Spinal cord (tissue), 10 donors: ENCODE results near the gene RASSF6. TPM values are rescaled to one million over a fixed set of nuclear protein-coding genes. Genes with fewer than 3 reads are reported as not detected.
"Not testable (repeated sequence)": the region's sequence is repeated elsewhere in the genome, so short reads cannot be mapped to it uniquely, and the experiment has no call there.

ENCODE experiments used
- DNase-seq, 6 donors: peaks; one replicate each; pipeline versions ENCODE4 v3.0.0 to v3.0.0-alpha.2; 2013 to 2015; ENCODE audit warnings: low spot score in 6 of 6, low read depth in 4 of 6
- H3K27ac ChIP-seq: one replicate; pipeline ENCODE4 v1.5.1; 2013; ENCODE audit warnings: low read depth, low read length, control low read depth
- H3K27me3 ChIP-seq: one replicate; pipeline ENCODE4 v1.6.1; 2013; ENCODE audit warnings: low read length; ENCODE audit not compliant: control insufficient read depth, insufficient read depth
- H3K36me3 ChIP-seq: one replicate; pipeline ENCODE4 v1.6.1; 2013; ENCODE audit warnings: low read length; ENCODE audit not compliant: control insufficient read depth, insufficient read depth
- H3K4me1 ChIP-seq: one replicate; pipeline ENCODE4 v1.6.1; 2013; ENCODE audit warnings: low read length; ENCODE audit not compliant: control insufficient read depth, insufficient read depth
- H3K4me3 ChIP-seq: one replicate; pipeline ENCODE4 v1.5.1; 2013; ENCODE audit warnings: low read depth, low read length, control low read depth
- H3K9me3 ChIP-seq: one replicate; pipeline ENCODE4 v1.6.1; 2013; ENCODE audit warnings: low read length; ENCODE audit not compliant: control insufficient read depth, insufficient read depth
- WGBS: methylation state at CpG from one replicate; pipeline ENCODE4 v1.1.5; 2013; ENCODE audit warnings: missing lambda C conversion rate; ENCODE audit not compliant: insufficient coverage; 5-methylcytosine and 5-hydroxymethylcytosine counted together
- polyA plus RNA-seq, 2 donors: library from polyadenylated mRNA; unstranded; fragments of 120-200 nt; gene quantifications; one replicate each; pipeline ENCODE4 v1.2.1, GENCODE V29; 2013; ENCODE audit not compliant: insufficient read length in 2 of 2
- total RNA-seq, 2 donors: library from RNA; depleted of rRNA in 1 of 2; stranded (reverse); fragments of 120-200 nt in 1 of 2; fragments of >200 nt in 1 of 2; gene quantifications; one replicate each; pipeline versions ENCODE4 v1.2.3 to v1.2.4, GENCODE V29; 2013 to 2014
- donor health status: healthy.

Gene RASSF6
- total and polyA plus RNA-seq, 4 donors, result 0.28 to 0.89 (median 0.32) TPM

DNA sequence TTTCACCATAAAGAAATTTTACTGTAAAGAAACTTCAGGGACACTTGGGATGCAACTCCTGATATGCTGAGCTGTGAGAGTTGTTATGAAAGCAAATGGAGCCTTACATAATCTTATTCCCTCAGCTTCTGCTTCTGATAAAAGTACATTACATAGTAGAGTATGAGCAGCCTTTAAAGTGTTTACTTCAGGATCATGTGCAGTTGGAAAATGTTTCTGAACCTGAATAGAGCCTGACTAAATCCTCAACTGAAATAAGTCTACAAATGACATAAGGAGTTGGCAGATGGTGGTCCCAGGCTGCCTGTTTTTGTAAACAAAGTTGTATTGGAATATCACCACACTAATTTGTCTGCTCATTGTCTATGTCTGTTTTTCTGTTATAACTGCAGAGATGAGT is 19.3 kb downstream of the RASSF6 start:
- no peaks in the 10 kb centered on the region for H3K9me3 ChIP-seq
- H3K27ac ChIP-seq, result no peak overlapping the region

DNA sequence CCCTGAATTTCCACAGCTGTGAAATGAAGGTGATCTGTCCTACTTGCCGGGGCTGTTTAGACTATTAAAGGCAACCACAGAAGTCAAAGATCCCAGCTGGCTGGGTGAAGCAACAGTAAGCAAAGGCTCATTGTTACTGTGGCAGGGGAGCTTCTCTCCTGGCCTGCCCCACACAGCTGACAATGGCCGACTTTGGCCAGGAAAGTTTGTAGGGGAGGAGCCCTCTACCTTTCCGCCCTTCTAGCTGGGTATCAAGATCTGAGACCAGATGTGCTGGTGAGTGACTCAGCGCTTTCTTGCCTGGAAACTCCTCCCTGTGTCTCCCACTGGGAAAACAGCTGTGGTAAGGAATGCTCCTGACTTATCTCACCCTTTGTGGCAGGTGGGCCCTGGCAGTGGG is 21.1 kb downstream of the RASSF6 start:
- no peak for DNase-seq
- no peak overlapping the region for H3K27ac ChIP-seq
- WGBS, result 88% methylated on average over 3 of the region's 4 CpGs
- H3K4me1 ChIP-seq, result no peaks in the 10 kb centered on the region
- H3K4me3 ChIP-seq, result no peak overlapping the region
- no peaks in the 10 kb centered on the region for H3K27me3 ChIP-seq
- H3K36me3 ChIP-seq, result no peaks in the 10 kb centered on the region
- no peaks in the 10 kb centered on the region for H3K9me3 ChIP-seq

More for the DNA sequence above, 19.3 kb downstream of the RASSF6 start:
- Histone ChIP-seq H3K4me1 (no peaks in the 10 kb centered on the region), H3K36me3 (no peaks in the 10 kb centered on the region), H3K27me3 (no peaks in the 10 kb centered on the region), H3K4me3 (no peak overlapping the region)
- DNase-seq, result peak in 1 of 6 donors; percentile 11

DNA sequence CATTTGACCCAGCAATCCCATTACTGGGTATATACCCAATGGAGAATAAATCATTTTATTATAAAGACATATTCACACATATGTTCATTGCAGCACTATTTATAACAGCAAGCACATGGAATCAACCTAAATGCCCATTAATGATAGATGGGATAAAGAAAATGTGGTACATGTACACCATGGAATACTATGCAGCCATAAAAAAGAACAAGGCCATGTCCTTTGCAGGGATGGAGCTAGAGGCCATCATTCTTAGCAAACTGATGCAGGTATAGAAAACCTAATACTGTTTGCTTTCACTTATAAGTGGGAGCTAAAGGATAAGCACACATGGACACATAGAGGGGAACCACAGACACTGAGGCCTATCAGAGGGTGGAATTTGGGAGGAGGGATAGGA is 22.6 kb downstream of the RASSF6 start:
- Histone ChIP-seq H3K36me3 (no peaks in the 10 kb centered on the region), H3K4me3 (no peak overlapping the region), H3K27me3 (no peaks in the 10 kb centered on the region), H3K27ac (no peak overlapping the region), H3K9me3 (no peaks in the 10 kb centered on the region), H3K4me1 (no peaks in the 10 kb centered on the region)
- no peak for DNase-seq

DNA sequence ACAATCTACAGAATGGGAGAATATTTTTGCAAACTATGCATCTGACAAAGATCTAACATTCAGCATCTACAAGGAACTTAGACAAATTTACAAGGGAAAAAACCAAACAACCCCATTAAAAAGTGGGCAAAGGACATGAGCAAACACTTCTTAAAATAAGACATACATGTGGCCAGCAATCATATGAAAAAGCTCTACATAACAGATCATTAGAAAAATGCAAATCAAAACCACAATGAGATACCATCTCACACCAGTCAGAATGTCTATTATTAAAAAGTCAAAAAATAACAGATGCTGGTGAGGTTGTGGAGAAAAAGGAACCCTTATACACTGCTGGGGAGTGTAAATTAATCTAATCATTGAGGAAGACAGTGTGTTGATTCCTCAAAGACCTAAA is 23.1 kb downstream of the RASSF6 start:
- H3K27ac ChIP-seq, DNase-seq, H3K9me3 ChIP-seq, H3K4me1 ChIP-seq, H3K27me3 ChIP-seq, H3K4me3 ChIP-seq, H3K36me3 ChIP-seq: not testable (repeated sequence)

DNA sequence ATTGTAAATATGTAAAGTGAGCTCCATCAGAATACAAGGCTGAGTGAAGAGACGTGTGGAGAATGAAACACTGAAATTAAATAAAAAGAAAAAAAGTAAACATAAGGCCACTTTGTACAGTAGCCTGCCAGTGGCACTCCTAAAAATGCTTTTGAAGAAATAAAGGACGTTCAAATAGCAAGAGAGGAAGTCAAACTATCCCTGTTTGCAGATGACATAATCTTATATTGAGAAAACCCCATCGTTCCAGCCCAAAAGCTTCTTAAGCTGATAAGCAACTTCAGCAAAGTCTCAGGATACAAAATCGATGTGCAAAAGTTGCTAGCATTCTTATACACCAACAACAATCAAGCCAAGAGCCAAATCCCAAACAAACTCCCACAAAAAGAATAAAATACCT is 24.2 kb downstream of the RASSF6 start:
- Histone ChIP-seq H3K9me3 (no peaks in the 10 kb centered on the region), H3K27ac (no peak overlapping the region), H3K27me3 (no peaks in the 10 kb centered on the region), H3K4me1 (no peaks in the 10 kb centered on the region), H3K4me3 (no peak overlapping the region), H3K36me3 (no peaks in the 10 kb centered on the region)
- no peak for DNase-seq
- WGBS, result 100% methylated on average over 2 of the region's 4 CpGs

DNA sequence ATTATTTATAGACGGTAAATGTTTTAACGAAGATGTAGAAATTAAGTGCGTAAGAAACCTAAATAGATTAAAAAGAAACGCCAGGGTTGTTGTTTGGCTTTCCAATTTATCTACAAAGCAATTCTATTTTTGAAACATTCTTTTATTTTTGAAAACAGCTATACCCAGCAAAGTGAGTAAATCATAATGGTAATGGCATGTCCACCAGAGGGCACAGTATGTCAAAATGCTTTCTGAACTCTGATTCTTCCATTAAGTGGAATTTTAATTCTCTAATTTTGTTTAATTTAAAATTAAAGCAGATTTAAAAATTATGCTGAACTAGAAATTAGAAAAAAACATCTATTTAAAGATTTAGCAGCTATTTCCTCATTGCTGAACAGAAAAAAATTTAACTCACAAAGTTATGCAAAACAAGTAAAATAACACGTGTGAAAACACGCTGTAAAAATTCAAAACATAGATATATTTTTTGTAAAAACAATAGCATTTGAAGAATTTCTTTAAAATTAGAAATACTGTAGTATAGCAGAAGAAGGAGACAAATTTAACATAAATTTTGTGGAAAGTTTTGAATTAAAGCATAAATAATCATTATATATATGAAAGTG is 26.5 kb downstream of the RASSF6 start:
- no peak overlapping the region for H3K4me3 ChIP-seq
- no CpG with 5 or more reads among the region's 6 CpGs for WGBS
- DNase-seq, result no peak
- H3K9me3 ChIP-seq, result no peaks in the 10 kb centered on the region
- H3K27ac ChIP-seq, result no peak overlapping the region
- no peaks in the 10 kb centered on the region for H3K27me3 ChIP-seq
- no peaks in the 10 kb centered on the region for H3K36me3 ChIP-seq
- no peaks in the 10 kb centered on the region for H3K4me1 ChIP-seq

DNA sequence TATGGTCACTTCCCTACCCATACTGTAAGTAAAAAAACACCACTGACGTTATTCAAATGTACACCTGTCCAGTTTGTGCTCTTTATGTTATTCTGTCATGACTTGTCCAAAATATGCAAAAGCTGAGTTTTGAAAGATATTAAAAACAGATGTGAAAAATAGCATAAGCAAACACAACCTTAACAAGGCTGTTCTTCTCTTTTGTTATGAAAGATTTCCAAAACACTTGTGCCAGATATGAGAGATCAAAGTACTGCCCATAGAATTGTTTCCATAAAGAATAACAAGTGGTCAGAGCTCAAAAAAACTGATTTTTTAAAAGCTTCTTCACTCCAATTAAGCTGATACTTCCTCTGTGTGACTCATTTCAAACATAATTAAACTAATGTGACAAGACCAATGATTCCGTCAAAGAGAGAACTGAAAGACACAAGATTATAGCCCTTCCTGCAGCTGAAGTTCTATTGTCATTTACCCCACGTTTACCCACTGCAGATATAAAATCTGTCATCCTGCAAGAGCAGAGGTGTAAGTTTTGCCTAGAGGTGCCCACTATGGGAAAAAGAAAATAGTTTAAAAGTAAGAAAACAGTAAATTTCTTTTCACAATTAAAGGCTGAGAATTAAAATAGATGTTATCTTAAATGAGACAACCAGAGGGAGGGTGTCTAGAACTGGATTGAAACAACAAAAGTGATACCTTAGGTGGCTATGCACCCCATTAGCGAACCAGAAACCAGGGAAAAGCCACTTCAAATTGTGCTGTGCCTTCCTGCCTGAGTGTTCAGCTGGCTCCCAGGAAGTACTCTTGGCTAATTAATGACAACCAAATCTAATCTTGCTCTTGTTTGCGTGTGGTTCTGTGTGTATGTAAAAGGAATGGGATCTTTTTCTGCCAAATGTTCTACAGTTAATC is 30.1 kb downstream of the RASSF6 start:
- no CpG with 5 or more reads among the region's 5 CpGs for WGBS
- no peaks in the 10 kb centered on the region for H3K9me3 ChIP-seq
- H3K36me3 ChIP-seq, result no peaks in the 10 kb centered on the region
- no peaks in the 10 kb centered on the region for H3K27me3 ChIP-seq
- H3K4me1 ChIP-seq, result no peaks in the 10 kb centered on the region
- no peak overlapping the region for H3K4me3 ChIP-seq
- no peak for DNase-seq
- no peak overlapping the region for H3K27ac ChIP-seq

DNA sequence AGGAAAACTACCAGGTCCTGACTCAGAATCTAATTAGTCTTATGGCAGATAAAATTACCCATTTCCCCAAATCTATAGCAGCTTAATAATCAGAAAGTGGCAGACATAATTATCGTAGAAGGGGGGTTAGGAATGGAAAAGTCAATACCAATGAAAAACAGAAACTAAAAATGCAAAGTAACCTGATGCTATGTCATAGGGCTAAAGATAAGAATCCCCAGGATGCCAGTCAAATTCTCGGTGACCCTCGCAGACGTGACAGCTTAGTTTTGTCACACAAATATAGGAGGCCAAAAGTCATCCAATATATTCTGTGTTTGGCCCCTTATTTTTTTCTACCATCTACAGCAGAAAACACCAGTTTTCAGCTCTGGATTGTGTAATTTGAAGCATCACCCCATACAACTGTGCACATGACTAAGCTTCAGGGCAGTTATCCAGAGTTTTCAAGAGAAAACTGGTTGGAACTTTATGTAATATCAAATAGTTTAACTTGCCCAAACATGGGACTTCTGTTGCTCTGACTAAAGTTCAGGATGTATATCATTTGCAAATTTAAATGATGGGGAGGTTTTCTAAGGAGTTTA is 30.9 kb downstream of the RASSF6 start:
- WGBS, result 81% methylated on average over 3 of the region's 4 CpGs
- Histone ChIP-seq H3K27me3 (no peaks in the 10 kb centered on the region), H3K27ac (no peak overlapping the region), H3K36me3 (no peaks in the 10 kb centered on the region), H3K9me3 (no peaks in the 10 kb centered on the region), H3K4me1 (no peaks in the 10 kb centered on the region), H3K4me3 (no peak overlapping the region)
- DNase-seq, result no peak

DNA sequence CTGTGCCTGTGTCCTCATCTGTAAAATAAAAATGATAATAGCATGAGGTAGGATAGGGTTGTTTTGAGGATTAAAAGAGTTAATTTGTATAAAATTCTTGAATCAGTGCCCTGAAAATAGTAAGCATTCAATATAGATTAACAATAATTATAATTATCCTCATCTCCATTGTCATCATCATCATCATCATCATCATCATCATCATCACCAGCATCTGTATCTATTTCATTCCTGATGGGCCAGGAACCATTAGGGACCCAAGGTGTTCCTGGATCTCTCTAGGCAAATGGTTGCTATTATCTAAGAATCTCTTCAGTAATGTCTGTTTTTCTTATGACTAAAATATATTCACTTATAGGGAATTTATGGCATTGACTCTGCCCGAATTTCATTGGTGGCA is 31.6 kb downstream of the RASSF6 start:
- no peaks in the 10 kb centered on the region for H3K4me1 ChIP-seq
- H3K4me3 ChIP-seq, result no peak overlapping the region
- H3K27ac ChIP-seq, result no peak overlapping the region
- H3K27me3 ChIP-seq, result no peaks in the 10 kb centered on the region
- no CpG with 5 or more reads among the region's 1 CpG for WGBS
- H3K36me3 ChIP-seq, result no peaks in the 10 kb centered on the region
- no peak for DNase-seq
- no peaks in the 10 kb centered on the region for H3K9me3 ChIP-seq

DNA sequence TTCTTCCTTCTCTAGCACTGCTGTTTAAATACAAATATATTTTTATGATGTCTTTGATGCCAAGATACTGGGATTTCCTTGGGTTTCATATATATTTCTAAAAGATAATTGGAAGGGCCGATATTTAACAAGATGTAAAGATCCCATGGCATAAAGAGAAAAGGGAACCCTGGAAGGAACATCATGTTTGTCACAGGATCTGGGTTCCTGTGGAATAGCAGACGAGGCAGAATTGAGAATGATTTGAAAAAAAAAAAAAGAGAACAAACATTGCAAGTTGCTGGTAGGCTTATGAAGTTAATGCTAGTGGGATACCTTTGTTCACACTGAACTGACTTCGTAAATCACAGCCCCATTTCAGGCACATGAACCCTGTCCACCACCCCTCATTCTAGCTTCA is 33.6 kb downstream of the RASSF6 start:
- WGBS, result no CpG with 5 or more reads among the region's 3 CpGs
- DNase-seq, result no peak
- no peaks in the 10 kb centered on the region for H3K27me3 ChIP-seq
- no peak overlapping the region for H3K27ac ChIP-seq
- H3K4me1 ChIP-seq, result no peaks in the 10 kb centered on the region
- H3K4me3 ChIP-seq, result no peak overlapping the region
- no peaks in the 10 kb centered on the region for H3K9me3 ChIP-seq
- H3K36me3 ChIP-seq, result no peaks in the 10 kb centered on the region
